Activated CD4-positive, CD25-positive, alpha-beta regulatory T cell treated with anti-CD3 and anti-CD28 coated beads, Interleukin-2, amount 50 U/mL, for 72 hours (primary cell): ENCODE data around the gene PILRB.
"Not testable (repeated sequence)": the region's sequence is repeated elsewhere in the genome, so short reads cannot be mapped to it uniquely, and the experiment has no call there.

Experiments
- DNase-seq: peaks from one replicate; pipeline ENCODE4 v3.0.0; 2021

The PILRB gene

DNA sequence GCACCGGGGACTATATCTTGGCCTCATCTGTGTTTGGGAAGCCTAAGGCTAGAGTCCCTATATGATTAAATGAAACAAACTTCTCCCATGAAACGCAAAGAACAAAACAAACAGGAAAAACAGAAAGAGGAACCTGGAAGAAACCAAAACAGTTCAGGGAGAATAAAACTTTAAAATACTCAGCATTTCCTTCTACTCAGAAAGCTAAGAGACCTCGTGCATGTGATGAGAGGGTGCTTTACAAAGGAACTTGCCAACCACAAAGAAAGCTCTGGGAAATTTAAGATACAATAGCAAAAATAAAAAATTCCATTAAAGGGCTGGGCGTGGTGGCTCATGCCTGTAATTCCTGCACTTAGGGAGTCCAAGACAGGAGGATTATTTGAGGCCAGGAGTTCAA, 22.3 kb downstream of the PILRB start:
- no peak for DNase-seq

DNA sequence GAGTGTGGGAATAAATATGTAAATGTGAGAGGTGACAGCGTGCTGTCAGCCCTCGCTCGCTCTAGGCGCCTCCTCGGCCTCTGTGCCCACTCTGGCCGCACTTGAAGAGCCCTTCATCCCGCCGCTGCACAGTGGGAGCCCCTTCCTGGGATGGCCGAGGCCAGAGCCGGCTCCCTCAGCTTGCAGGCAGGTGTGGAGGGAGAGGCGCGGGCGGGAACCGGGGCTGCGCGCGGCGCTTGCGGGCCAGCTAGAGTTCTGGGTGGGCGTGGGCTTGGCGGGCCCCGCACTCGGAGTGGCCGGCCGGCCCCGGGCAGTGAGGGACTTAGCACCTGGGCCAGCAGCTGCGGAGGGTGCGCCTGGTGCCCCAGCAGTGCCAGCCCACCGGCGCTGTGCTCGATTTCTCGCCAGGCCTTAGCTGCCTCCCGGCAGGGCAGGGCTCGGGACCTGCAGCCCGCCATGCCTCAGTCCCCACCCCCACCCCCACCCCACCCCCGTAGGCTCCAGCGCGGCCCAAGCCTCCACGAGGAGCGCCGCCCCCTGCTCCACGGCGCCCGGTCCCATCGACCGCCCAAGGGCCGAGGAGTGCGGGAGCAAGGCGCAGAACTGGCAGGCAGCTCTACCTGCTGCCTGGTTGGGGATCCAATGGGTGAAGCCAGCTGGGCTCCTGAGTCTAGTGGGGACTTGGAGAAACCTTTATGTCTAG, 23.8 kb downstream of the PILRB start:
- not testable (repeated sequence) for DNase-seq

DNA sequence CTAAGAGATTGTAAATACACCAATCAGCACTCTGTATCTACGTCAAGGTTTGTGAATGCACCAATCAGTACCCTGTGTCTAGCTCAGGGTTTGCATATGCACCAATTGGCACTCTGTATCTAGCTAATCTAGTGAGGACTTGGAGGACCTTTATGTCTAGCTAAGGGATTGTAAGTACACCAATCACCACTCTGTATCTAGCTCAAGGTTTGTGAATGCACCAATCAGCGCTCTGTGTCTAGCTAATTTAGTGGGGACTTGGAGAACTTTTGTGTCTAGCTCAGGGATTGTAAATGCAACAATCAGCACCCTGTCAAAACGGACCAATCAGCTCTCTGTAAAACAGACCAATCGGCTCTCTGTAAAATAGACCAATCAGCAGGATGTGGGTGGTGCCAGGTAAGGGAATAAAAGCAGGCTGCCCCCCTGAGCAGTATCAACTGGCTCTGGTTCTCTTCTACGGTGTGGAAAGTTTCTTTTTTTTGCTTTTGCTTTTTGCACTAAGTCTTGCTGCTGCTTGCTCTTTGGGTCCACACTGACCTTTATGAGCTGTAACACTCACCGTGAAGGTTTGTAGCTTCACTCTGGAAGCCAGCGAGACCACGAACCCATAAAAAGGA, 24.4 kb downstream of the PILRB start:
- DNase-seq = not testable (repeated sequence)

DNA sequence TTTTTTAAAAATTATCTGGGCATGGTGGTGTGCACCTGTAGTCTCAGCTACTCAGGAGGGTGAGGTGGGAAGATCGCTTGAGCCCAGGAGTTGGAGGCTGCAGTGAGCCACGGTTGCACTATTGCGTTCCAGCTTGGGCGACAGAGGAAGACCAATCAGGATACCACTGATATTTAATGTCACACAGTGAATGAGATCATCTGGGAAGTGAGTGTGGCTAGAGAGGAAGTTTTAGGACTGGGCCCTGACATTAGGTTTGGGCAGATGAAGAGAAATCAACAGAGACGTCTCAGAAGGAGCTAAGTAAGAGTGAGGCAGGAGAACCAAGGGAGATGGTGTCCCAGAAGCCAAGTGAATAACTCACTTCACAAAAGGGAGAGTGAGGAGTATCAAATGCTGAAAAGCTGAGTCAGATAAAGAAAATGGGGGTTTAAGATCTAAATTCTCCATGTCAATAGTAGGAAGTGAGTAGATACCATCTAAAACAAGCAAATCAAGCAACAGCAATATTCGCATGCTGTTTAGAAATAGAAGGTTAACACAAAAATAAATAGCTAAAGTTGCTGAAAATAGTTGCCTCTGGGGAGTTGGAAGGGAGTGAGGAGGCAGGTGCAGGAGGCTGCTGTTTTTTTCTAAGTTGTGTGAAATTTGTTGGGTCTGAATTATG, 26.8 kb downstream of the PILRB start:
- DNase-seq = no peak

DNA sequence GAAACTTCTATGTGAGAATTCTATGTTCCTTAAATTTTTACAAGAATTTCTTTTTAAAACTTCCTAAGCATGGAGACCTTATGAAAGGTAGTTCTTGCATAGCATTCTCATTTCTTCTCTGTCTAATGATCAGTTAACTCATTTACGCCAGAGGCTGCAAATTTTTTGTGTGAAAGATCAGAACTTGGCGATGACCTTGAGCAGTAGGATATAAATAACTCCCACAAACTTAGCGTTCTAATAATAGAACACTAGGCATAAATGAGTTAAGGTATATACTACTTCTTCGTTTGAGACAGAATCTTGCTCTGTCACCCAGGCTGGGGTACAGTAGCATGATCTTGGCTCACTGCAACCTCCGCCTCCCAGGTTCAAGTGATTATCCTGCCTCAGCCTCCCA, 29.0 kb downstream of the PILRB start:
- DNase-seq = no peak

DNA sequence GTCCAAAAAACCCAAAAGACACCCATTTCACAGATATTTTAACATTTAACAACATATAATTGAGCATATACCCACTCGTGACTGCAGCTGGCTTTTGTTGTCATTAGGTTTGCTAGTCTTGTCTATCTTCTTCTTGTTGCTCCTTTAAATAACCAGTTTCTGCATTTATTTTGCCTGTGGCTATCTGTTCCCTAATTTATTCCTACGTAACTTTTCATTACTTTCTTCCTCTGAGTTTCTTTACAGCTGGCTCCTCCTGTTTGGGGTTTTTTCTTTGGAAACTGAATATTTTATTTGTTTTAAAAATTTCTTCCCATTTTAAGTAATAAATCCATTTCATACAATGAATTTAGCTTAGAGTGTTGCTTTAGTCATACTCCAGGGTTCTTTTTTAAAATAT, 29.8 kb downstream of the PILRB start:
- no peak for DNase-seq

DNA sequence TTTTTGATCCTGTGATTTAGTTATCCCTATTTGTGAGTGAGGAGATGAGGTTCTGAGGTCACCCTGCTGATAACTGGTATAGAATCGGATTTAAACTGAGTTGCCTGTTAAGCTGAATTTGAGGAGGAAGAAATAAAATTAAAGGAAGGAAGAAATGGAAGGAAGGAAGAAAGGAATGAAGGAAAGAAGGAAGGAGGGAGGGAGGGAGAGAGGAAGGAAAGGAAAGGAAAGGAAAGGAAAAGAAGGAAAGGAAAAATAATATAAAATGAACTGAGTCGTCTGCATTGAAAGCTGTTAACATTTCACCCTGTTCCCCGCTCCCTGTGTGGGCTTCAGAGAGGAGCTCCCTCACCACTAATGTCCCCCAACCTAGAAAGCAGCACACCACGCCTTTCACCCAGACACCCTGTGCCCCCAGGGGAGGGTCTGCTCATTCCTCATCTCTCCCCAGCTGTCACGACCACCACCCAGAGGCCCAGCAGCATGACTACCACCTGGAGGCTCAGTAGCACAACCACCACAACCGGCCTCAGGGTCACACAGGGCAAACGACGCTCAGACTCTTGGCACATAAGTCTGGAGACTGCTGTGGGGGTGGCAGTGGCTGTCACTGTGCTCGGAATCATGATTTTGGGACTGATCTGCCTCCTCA, 31.6 kb downstream of the PILRB start:
- DNase-seq = no peak

DNA sequence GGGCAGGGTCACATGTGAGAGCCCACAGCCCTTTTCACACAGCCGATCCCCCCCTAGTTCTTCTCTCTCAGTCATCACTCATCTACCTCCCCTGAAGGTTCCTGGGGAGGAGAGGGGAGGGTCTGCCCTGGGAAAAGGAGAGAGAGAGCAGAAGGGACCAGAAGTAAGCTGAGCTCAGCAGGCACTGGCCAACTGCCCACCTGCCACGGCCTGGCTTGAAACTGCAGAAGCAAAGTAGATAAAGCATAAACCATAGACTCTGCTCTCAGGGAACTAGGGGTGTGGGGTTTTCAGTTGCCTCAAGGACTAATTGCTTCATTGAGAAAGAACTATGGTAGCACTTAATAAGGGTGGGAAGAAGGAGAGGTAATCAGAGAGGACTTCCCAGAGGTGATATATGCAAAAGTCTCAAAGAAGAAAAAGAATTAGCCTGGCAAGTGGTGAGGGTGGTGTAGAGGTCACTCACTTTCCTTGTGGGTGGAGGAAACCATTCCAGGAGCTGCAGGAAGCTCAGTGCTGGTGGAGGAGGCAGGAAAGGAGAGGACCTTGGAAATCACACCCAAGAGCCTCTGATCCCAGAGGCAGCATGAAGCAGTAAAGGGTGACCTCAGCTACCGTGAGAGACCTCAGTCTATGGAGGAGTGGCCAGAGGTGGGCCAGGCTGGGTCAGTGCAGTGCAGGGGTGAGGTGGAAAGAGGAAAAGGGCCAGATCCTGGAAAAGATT, 32.5 kb downstream of the PILRB start:
- DNase-seq = no peak

DNA sequence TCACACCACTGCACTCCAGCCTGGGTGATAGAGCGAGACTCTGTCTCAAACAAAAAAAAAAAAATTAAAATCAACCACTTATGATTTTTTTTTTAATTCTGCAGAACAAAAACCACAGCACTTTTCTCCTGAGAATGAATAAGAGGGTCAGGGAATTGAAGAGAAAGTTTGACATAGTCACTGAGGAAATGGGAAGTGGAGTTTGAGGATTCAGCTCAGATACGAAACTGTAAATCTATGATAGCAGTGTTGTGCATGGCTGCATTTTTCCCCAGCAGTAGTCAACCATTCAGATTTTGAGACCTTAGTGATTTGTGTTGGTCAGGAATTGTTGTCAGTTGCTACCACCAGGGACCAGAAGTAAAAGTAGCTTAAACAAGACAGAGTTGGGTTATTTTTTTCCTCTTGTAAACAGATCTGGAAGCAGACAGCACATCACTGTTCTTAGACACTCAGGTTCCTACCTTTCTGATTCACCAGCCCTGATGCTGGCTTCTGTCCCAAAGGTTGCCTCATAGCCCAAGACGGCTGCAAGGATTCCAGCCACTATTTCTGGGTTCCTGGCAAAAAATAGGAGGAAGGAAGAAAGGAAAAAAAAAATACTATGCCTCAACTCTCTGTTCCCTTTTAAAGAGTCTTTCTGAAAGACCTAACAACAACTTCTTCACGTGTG, 35.5 kb downstream of the PILRB start:
- DNase-seq = no peak

DNA sequence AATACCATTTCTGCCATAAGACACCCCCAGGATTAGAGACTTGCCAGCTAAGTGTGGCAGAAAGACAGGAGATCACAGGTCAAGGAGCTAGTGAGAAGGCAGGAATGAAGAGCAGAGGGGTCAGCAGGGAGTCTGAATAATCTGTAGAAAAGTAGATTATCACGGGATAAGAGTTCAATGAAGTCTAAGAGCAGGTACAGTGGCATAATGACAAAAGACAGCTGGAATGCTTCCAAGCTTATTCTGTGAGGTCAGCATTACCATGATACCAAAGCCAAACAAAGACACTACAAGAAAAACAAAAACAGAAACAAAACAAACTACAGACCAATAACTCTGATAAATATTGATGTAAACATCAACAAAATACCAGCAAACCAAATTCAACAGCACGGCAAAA, 36.2 kb downstream of the PILRB start:
- DNase-seq = no peak

DNA sequence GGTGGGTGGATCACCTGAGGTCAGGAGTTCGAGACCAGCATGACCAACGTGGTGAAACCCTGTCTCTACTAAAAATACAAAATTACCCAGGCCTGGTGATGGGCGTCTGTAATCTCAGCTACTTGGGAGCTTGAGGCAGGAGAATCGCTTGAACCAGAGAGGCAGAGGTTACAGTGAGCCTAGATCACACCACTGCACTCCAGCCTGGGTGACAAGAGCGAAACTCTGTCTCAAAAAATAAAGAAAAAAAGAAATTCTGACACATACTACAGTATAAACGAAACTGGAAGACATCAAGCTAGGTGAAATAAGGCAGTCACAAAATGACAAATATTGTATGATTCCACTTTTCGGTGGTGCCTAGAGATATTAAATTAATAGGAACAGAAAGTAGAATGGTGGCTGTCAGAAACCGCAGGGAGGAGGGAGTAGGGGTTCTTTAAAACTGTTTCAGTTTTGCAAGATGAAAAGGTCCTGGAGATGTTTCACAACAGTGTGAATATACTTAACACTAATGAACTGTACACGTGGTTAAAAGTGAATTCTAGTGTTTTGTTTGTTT, 38.6 kb downstream of the PILRB start:
- no peak for DNase-seq

DNA sequence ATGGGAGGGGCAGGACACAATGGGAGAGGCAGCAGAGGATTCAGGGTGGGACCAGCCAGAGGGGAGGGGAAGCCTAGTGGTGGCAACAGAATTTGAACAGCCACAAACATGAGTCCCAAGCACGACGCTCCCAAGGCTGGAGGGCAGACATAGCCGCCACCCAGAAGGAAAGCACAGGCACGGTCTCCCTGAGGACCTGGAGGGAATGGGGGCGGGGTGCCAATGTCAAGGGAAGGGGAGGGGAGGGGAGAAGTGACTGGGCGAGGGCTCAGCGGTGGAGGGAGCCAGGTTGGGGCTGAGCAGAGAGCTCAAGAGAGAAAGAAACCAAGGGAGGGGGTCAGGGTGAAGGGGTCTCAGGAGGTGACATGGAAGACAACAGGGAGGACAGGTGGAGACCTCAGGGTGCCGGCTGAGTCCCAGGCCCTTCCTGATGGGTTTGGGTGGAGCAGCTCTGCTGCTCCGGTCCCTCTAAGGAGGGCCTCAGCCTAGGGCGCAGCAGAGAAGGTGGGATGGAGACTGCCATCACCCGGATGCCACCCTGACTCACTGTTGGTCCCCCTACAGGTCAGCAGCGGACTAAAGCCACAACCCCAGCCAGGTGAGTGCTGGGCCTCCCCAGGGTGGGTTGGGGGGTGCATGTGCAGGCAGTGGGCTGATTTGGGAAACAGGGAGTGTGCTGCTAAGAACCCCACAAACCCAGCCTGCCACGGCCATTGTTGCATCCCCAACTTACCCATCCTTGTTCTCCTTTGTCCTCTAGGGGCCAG, 39.6 kb downstream of the PILRB start:
- no peak for DNase-seq

DNA sequence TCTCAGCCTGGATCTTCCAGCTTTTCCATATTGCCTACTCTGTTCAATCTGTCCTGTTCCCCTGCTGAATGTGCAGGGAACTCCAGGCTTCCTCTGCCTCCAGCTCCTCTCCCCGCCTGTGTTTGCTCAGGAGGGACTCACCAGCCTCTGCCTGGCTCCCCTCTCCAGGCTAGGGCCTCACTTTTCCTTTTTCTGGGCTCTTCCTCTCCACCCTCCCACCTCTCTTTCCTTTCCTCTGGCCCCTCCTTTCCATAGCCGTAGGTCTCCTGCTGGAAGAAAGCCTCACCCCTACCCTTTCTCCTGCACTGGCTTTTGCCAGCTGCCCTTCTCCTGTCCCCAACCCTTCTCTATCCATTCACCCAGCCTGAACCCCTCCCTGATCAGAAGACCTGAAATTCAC, 40.3 kb downstream of the PILRB start:
- DNase-seq = no peak

DNA sequence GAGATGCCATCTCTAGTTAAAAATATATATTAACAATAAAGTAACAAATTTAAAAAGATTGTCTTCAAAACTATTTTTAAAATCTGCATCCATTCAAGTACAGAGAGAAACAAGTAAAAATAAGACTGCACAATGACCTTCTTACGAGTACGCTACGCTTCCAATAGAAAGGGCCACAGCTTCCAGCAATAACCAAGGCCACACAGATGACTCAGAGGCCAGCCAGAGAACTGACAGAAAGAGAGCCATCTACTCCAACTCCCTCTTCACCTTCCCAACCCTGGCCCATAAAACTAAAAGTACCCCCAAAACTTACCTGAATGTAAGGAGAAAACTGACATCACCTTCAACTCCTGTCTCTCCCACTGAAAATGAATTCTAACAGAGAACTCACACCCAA, 42.1 kb downstream of the PILRB start:
- DNase-seq = no peak

DNA sequence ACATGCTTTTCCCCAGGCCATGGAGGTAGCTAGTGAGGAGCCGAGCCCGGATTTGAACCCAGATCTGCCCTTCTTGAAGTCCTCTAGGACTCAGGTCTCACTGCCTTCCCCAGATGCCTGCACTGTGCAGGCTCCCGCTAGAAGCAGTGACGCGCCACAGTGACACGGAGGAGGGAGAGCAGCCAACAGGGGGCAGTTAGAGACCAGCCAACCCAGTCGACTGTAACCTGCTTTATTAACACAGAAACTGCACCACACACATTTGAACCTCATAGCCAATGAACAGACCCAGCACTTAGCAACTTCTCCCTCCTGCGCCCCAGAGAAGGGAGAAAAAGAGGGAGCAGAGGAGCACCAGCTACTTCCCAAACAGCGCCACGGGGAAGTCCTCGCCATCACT, 42.7 kb downstream of the PILRB start:
- no peak for DNase-seq

DNA sequence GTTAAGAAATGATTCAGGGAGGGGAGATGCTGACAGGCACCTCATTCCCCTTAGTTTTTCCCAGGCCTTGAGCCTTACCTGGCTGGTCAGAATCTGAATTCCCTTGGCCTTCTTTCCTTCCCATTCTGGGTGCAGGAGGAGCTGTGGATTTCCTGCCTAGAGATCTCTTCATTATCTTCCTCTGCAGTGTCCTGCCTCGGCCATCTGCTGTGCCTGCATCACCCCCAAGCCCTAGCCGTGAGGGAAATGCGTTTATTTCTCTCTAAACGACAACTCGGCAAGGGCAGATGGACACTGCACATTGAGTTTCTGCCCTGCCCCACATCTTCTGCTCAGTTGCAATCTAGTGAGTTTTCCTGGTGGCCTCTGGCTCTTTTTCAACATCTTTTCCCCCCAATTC, 43.9 kb downstream of the PILRB start:
- DNase-seq = no peak

DNA sequence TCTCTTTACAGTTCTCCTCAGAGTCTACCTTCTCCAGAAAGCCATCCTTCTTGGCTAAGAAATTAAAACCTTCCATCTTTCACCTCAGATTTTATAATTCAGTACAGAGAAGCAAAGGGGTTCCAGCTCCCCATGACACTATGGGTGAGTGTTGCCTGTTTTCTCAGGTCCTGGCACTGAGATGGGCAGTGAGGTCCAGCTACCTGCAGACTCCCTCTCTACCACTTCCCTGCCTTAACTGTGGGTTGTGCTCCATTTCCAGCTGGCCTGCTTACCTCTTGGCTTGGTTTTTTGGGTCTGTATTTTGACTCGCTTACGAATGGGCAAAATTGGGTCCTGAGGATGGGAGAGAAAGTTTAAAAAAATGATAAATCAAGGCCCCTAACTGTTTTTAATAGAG, 44.3 kb downstream of the PILRB start:
- DNase-seq = no peak

DNA sequence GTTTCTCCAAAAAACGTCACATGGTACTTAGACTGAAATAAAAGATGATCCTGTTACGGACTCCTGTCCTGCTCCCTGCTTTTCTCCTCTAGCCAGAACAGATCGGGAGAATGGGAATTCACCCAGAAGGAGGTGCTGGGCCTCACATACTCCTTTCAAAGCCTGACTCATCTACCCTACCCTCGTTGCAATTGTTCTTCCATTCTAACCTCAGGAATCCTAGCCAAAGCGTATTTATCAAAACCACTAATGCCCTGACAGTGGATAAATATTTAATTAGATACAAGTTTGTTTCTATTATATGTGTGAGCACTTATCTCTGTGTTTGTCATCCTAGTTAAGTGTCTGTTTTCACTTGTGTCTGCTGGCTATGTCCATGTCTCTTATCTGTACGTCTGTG, 48.9 kb downstream of the PILRB start:
- no peak for DNase-seq

DNA sequence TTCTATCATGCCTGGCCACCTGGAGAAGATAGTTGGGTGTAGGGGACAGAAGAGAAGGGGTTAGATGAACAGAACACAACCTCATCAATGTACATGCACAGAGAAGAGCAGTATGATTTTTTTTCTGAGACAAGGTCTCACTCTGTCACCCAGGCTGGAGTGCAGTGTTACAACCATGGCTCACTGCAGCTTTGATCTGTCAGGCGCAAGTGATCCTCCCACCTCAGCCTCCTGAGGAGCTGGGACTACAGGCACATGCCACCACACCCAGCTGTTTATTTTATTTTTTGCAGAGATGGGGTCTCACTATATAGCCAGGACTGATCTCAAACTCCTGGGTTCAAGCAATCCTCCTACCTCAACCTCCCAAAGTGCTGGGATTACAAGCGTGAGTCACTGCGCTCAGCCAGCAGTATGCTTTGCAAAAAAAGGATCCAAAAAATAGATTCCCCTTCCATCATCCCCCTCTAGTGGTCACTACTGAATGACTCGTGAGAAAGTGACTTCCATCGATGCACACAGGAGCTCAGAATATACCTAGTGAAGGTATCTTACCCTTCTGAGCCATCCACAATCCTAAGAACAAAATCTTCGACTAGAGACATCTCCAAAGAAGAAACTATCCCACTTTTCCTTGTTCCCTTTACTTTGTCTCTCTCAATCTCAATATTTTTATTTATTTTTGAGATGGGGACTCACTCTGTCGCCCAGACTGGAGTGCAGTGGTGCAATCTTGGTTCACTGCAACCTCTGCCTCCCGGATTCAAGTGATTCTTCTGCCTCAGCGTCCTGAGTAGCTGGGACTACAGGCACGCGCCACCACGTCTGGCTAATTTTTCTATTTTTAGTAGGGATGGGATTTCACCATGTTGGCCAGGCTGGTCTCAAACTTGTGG, 49.6 kb downstream of the PILRB start:
- no peak for DNase-seq

DNA sequence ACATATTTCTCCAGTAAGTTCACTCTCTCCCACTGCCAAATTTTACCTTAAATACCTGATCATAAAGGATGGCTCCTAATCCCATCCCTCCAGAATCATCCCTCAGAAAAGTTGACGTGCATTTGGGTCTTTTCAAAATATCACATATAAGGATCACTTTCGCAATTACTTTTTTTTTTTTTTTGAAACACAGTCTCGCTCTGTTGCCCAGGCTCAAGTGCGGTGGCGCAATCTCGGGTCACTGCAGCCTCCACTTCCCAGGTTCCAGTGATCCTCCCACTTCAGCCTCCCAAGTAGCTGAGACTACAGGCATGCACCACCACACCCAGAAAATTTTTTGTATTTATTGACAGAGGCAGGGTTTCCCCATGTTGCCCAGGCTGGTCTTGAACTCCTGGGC, 53.2 kb downstream of the PILRB start:
- no peak for DNase-seq

DNA sequence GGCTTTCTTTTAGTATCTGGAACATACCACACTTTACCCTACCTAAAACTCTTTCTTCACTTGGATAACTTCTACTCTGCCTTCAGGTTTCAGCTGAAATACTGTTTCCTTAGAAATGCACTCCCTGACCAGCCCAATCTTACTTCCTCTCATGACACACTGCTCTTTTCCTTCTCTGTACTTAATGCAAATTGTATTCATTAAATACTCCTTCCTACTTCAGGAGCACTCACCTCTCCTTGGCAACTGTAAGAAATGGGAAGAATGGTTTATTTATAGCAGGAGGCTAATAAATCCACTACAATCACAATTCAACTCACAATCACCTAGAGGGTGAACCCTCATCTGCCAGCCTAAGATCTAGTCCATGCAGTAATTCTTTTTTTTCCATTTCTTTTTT, 55.4 kb downstream of the PILRB start:
- DNase-seq = no peak
